HEK293 (cell line): ENCODE data around the gene NEGR1.

Experiments used
- CTCF ChIA-PET: fragments of 350-600 bp; formaldehyde crosslinking; extraction: SDS; loops from one replicate; lab custom pipeline; 2021; ENCODE audit warnings: antibody characterized with exemption; lab: Yijun Ruan, JAX
- POLR2A ChIA-PET: fragments of 300-600 bp; formaldehyde crosslinking; extraction: SDS; loops from one replicate; lab custom pipeline; 2020; ENCODE audit warnings: antibody characterized with exemption, inconsistent platforms; lab: Yijun Ruan, JAX
- H3K27ac ChIP-seq: fragments of 200-500 bp; sonication (Bioruptor generic); 2 replicates; pipeline ENCODE4 v1.5.1; 2014; ENCODE audit warnings: low read depth, low read length, control low read depth, inconsistent platforms; ENCODE audit errors: extremely low read depth
- H3K36me3 ChIP-seq, 2 experiments: fragments of 200-500 bp in 1 of 2; sonication (Bioruptor generic) in 1 of 2; 1 replicate in 1 of 2; 2 replicates in 1 of 2; pipeline ENCODE4 v1.5.1; 2014 to 2017; ENCODE audit warnings: inconsistent platforms in 2 of 2, low read length in 2 of 2; ENCODE audit not compliant: control insufficient read depth in 2 of 2, insufficient read depth in 1 of 2
- H3K4me1 ChIP-seq: fragments of 200-500 bp; sonication (Bioruptor generic); 2 replicates; pipeline ENCODE4 v1.5.1; 2014; ENCODE audit warnings: mild to moderate bottlenecking, low read length, inconsistent platforms; ENCODE audit not compliant: control insufficient read depth, insufficient read depth
- H3K4me3 ChIP-seq: 2 replicates; pipeline ENCODE4 v1.5.1; 2011; ENCODE audit warnings: low read depth, mild to moderate bottlenecking, control low read depth, low read length, moderate library complexity
- H3K9me3 ChIP-seq: fragments of 200-500 bp; sonication (Bioruptor generic); 2 replicates; pipeline ENCODE4 v1.5.1; 2014; ENCODE audit warnings: low read depth, low read length, inconsistent platforms; ENCODE audit not compliant: control insufficient read depth, insufficient read depth
- INSM2 ChIP-seq: fragments of 450-650 bp; formaldehyde crosslinking; IDR thresholded peaks from 2 replicates; pipeline ENCODE4 v1.5.1; 2016; ENCODE audit warnings: missing biosample characterization, missing genetic modification characterization
- KLF10 ChIP-seq: fragments of 450-650 bp; IDR thresholded peaks from 2 replicates; pipeline ENCODE4 v1.5.1; 2018; ENCODE audit warnings: missing biosample characterization, mild to moderate bottlenecking, missing genetic modification characterization
- MEIS1 ChIP-seq: sonication (generic); formaldehyde crosslinking; IDR thresholded peaks from 2 replicates; pipeline ENCODE4 v1.8.1; 2022; ENCODE audit warnings: missing genetic modification reagents, mild to moderate bottlenecking, borderline replicate concordance
- REPIN1 ChIP-seq: fragments of 450-650 bp; formaldehyde crosslinking; IDR thresholded peaks from 2 replicates; pipeline ENCODE4 v1.5.1; 2017; ENCODE audit warnings: missing biosample characterization, missing genetic modification characterization, low read depth
- TRIM28 ChIP-seq: IDR thresholded peaks from 2 replicates; pipeline ENCODE4 v1.6.1; 2011; ENCODE audit warnings: low read length, control low read depth, borderline replicate concordance
- ZBTB17 ChIP-seq: fragments of 450-650 bp; formaldehyde crosslinking; IDR thresholded peaks from 2 replicates; pipeline ENCODE4 v1.5.1; 2016; ENCODE audit warnings: missing biosample characterization, missing genetic modification characterization
- ZBTB26 ChIP-seq: fragments of 450-650 bp; formaldehyde crosslinking; optimal IDR thresholded peaks from 2 replicates; pipeline ENCODE3; 2016; ENCODE audit warnings: missing biosample characterization, mild to moderate bottlenecking, missing genetic modification characterization
- ZBTB48 ChIP-seq: fragments of 450-650 bp; formaldehyde crosslinking; IDR thresholded peaks from 2 replicates; pipeline ENCODE4 v1.5.1; 2016; ENCODE audit warnings: missing biosample characterization, missing genetic modification characterization
- ZFHX2 ChIP-seq: fragments of 450-650 bp; formaldehyde crosslinking; conservative IDR thresholded peaks from 2 replicates; pipeline ENCODE4 v1.5.1; 2016; ENCODE audit warnings: missing biosample characterization, missing genetic modification characterization
- ZNF112 ChIP-seq: fragments of 450-650 bp; formaldehyde crosslinking; IDR thresholded peaks from 2 replicates; pipeline ENCODE4 v1.5.0; 2017; ENCODE audit warnings: missing biosample characterization, missing genetic modification characterization
- ZNF16 ChIP-seq: fragments of 450-650 bp; formaldehyde crosslinking; IDR thresholded peaks from 2 replicates; pipeline ENCODE4 v1.5.1; 2016; ENCODE audit warnings: low read depth, missing biosample characterization, missing genetic modification characterization
- ZNF174 ChIP-seq: fragments of 450-650 bp; formaldehyde crosslinking; IDR thresholded peaks from 2 replicates; pipeline ENCODE4 v1.5.0; 2017; ENCODE audit warnings: missing biosample characterization, mild to moderate bottlenecking, missing genetic modification characterization
- ZNF211 ChIP-seq: fragments of 450-650 bp; formaldehyde crosslinking; IDR thresholded peaks from 2 replicates; pipeline ENCODE4 v1.5.1; 2016; ENCODE audit warnings: low read depth, missing biosample characterization, missing genetic modification characterization
- ZNF248 ChIP-seq: fragments of 450-650 bp; formaldehyde crosslinking; IDR thresholded peaks from 2 replicates; pipeline ENCODE4 v1.5.1; 2017; ENCODE audit warnings: missing biosample characterization, missing genetic modification characterization
- ZNF311 ChIP-seq: fragments of 450-650 bp; formaldehyde crosslinking; IDR thresholded peaks from 2 replicates; pipeline ENCODE4 v1.5.1; 2017; ENCODE audit warnings: missing biosample characterization, missing genetic modification characterization, borderline replicate concordance
- ZNF433 ChIP-seq: fragments of 450-650 bp; formaldehyde crosslinking; IDR thresholded peaks from 2 replicates; pipeline ENCODE4 v1.5.1; 2016; ENCODE audit warnings: missing biosample characterization, missing genetic modification characterization, low read depth
- ZNF513 ChIP-seq: fragments of 450-650 bp; IDR thresholded peaks from 2 replicates; pipeline ENCODE4 v1.5.1; 2018; ENCODE audit warnings: missing biosample characterization, missing genetic modification characterization
- ZNF561 ChIP-seq: fragments of 450-650 bp; IDR thresholded peaks from 2 replicates; pipeline ENCODE4 v1.5.1; 2018; ENCODE audit warnings: missing biosample characterization, missing genetic modification characterization, borderline replicate concordance
- ZNF610 ChIP-seq: fragments of 450-650 bp; formaldehyde crosslinking; IDR thresholded peaks from 2 replicates; pipeline ENCODE4 v1.5.1; 2016; ENCODE audit warnings: missing biosample characterization, missing genetic modification characterization, borderline replicate concordance
- ZNF707 ChIP-seq: fragments of 450-650 bp; formaldehyde crosslinking; IDR thresholded peaks from 2 replicates; pipeline ENCODE4 v1.5.1; 2016; ENCODE audit warnings: missing biosample characterization, missing genetic modification characterization
- ZNF830 ChIP-seq: fragments of 450-650 bp; IDR thresholded peaks from 2 replicates; pipeline ENCODE4 v1.5.0; 2018; ENCODE audit warnings: missing biosample characterization, missing genetic modification characterization, low read depth, mild to moderate bottlenecking, moderate library complexity
- ZSCAN30 ChIP-seq: fragments of 450-650 bp; IDR thresholded peaks from 2 replicates; pipeline ENCODE4 v1.5.1; 2018; ENCODE audit warnings: missing biosample characterization, mild to moderate bottlenecking, missing genetic modification characterization, moderate library complexity
- TF ChIP-seq, protein P1 (sequence below): fragments of 450-650 bp; formaldehyde crosslinking; IDR thresholded peaks from 2 replicates; pipeline ENCODE4; 2016; ENCODE audit warnings: missing biosample characterization, missing genetic modification characterization
- TF ChIP-seq, protein P2 (sequence below): fragments of 450-650 bp; formaldehyde crosslinking; IDR thresholded peaks from 2 replicates; pipeline ENCODE4 v1.5.1; 2016; ENCODE audit warnings: missing biosample characterization, missing genetic modification characterization
- TF ChIP-seq, protein P3 (sequence below): fragments of 450-650 bp; formaldehyde crosslinking; IDR thresholded peaks from 2 replicates; pipeline ENCODE4 v1.5.1; 2016; ENCODE audit warnings: missing biosample characterization, missing genetic modification characterization

NEGR1 gene

DNA sequence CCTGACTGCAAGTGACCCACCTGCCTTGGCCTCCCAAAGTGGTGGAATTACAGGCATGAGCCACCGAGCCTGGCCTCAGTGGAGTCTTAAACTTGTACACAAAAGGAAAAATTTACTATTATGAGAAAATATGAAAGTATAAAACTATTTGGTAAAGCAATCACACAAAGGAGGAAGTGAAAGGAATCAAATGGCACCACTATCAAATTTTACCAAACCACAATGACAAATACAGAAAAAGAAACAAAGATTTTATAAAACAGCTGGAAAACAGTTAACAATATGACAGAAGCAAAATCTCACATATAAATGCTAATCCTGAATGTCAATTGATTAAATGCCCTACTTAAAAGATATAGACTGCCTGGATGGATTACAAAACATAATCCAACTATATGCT is 42.1 kb upstream of the NEGR1 start (continued):
- no peak for TF ChIP-seq INSM2 (tag by site-specific recombination)
- TF ChIP-seq ZBTB17 (tag by site-specific recombination), result no peak
- TF ChIP-seq ZNF211, result no peak
- TF ChIP-seq ZNF112 (tag by site-specific recombination), result no peak
- TF ChIP-seq, protein P1, sequence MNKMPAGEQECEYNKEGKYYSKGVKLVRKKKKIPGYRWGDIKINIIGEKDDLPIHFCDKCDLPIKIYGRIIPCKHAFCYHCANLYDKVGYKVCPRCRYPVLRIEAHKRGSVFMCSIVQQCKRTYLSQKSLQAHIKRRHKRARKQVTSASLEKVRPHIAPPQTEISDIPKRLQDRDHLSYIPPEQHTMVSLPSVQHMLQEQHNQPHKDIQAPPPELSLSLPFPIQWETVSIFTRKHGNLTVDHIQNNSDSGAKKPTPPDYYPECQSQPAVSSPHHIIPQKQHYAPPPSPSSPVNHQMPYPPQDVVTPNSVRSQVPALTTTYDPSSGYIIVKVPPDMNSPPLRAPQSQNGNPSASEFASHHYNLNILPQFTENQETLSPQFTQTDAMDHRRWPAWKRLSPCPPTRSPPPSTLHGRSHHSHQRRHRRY (tag by site-specific recombination), result no peak
- no peak for TF ChIP-seq ZNF248
- no peak for TF ChIP-seq ZNF311
- TF ChIP-seq ZBTB26 (tag by site-specific recombination), result no peak
- no peak for TF ChIP-seq ZNF174 (tag by site-specific recombination)

DNA sequence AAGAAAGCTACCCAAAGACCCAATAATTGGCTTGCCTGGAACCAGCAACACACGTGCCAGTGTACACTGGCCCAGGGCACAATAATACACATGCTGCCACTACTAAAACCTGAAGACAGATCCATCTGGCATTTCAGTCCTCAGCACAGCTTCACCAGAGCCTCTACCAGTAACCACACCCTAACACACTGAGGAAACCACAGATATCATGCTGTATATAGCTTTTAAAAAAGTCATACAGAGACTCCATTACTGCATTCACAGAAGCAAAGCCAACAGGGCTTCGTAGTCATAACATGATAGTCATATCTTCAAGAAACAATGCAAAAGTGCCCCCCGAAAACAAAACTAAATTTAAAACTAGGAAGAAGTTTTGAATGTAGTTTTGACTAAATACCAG is 40.6 kb upstream of the NEGR1 start:
- no peak overlapping the region for H3K27ac ChIP-seq
- no peak overlapping the region for H3K4me3 ChIP-seq
- H3K9me3 ChIP-seq, result no peaks in the 10 kb centered on the region
- no peaks in the 10 kb centered on the region for H3K36me3 ChIP-seq
- H3K4me1 ChIP-seq, result no peaks in the 10 kb centered on the region
- ChIA-PET CTCF (interaction anchor here (0.7 kb wide), 1 partner anchor 288 kb away, joined by 3 read pairs; no protein-coding TSS in a partner anchor), POLR2A (no interaction called here)
- no peak for TF ChIP-seq ZNF707
- TF ChIP-seq, protein P2, sequence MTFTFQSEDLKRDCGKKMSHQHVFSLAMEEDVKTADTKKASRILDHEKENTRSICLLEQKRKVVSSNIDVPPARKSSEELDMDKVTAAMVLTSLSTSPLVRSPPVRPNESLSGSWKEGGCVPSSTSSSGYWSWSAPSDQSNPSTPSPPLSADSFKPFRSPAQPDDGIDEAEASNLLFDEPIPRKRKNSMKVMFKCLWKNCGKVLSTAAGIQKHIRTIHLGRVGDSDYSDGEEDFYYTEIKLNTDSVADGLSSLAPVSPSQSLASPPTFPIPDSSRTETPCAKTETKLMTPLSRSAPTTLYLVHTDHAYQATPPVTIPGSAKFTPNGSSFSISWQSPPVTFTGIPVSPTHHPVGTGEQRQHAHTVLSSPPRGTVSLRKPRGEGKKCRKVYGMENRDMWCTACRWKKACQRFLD, result no peak

DNA sequence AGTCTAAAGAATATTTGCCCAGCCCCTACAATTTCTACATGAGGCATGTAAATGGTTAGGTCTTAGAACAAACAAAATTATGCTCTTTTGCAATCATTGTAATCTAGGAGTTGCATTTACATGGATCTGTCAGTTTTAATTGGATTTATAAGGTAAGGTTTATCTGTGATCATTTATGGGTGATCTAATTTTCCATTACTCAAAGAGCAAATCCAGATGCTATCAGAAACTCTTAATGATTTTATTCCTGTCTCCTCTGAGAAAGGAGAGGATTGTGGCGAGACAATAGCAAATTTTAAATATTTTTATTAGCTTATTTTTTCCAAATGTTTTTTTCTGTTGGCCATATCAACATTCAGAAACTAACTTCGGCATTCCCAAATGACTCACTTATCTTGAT is 14.2 kb upstream of the NEGR1 start:
- Histone ChIP-seq H3K27ac (no peak overlapping the region), H3K9me3 (no peaks in the 10 kb centered on the region), H3K36me3 (no peaks in the 10 kb centered on the region), H3K4me3 (no peak overlapping the region), H3K4me1 (no peaks in the 10 kb centered on the region)
- CTCF ChIA-PET, result no interaction called here
- POLR2A ChIA-PET, result no interaction called here
- TF ChIP-seq MEIS1 (CRISPR knock-in tag), result no peak
- no peak for TF ChIP-seq ZSCAN30
- TF ChIP-seq, protein P3, sequence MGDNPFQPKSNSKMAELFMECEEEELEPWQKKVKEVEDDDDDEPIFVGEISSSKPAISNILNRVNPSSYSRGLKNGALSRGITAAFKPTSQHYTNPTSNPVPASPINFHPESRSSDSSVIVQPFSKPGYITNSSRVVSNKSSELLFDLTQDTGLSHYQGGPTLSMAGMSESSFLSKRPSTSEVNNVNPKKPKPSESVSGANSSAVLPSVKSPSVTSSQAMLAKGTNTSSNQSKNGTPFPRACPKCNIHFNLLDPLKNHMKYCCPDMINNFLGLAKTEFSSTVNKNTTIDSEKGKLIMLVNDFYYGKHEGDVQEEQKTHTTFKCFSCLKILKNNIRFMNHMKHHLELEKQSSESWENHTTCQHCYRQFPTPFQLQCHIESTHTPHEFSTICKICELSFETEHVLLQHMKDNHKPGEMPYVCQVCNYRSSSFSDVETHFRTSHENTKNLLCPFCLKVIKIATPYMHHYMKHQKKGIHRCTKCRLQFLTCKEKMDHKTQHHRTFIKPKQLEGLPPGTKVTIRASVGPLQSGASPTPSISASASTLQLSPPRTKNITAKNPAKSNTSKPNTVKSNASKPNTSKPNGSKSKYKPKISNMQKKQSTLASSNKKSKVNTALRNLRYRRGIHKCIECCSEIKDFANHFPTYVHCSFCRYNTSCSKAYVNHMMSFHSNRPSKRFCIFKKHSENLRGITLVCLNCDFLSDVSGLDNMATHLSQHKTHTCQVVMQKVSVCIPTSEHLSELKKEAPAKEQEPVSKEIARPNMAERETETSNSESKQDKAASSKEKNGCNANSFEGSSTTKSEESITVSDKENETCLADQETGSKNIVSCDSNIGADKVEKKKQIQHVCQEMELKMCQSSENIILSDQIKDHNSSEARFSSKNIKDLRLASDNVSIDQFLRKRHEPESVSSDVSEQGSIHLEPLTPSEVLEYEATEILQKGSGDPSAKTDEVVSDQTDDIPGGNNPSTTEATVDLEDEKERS (tag by site-specific recombination), result no peak
- no peak for TF ChIP-seq ZBTB48 (tag by site-specific recombination)
- TF ChIP-seq ZNF830, result no peak
- TF ChIP-seq ZNF16, result no peak
- TF ChIP-seq ZNF610 (tag by site-specific recombination), result no peak
- no peak for TF ChIP-seq REPIN1 (tag by site-specific recombination)
- TF ChIP-seq TRIM28, result no peak
- TF ChIP-seq ZNF433 (tag by site-specific recombination), result no peak
- no peak for TF ChIP-seq KLF10
- no peak for TF ChIP-seq ZNF513
- TF ChIP-seq ZNF561 (tag by site-specific recombination), result no peak
- no peak for TF ChIP-seq ZFHX2 (tag by site-specific recombination)
